NB4 (cell line): ENCODE measurements around the gene PDHA1.
A peak's percentile ranks its signal among the peaks of the same experiment; 100 is the strongest.

ENCODE experiments used
- DNase-seq: peaks from one replicate; pipeline ENCODE4 v3.0.0; 2010; ENCODE audit warnings: low read depth
- H3K4me3 ChIP-seq: one replicate; pipeline ENCODE4 v1.5.1; 2011; ENCODE audit warnings: mild to moderate bottlenecking, low read depth, low read length, moderate library complexity
- MYC ChIP-seq: IDR thresholded peaks from 2 replicates; pipeline ENCODE4 v1.6.1; 2011; ENCODE audit warnings: low read depth, low read length
- POLR2A ChIP-seq: IDR thresholded peaks from 2 replicates; pipeline ENCODE4 v1.6.1; 2011; ENCODE audit warnings: mild to moderate bottlenecking; ENCODE audit not compliant: insufficient read length; ENCODE audit errors: extremely low read depth
- TF ChIP-seq, protein P1 (sequence below): IDR thresholded peaks from 2 replicates; pipeline ENCODE4 v1.6.1; 2011; ENCODE audit warnings: low read depth, low read length
- TF ChIP-seq, protein P2 (sequence below): IDR thresholded peaks from one replicate; pipeline ENCODE4 v1.5.1; 2012; ENCODE audit warnings: low read depth, low read length

The PDHA1 gene

GRCh38 chrX:19343535-19344408 is at the start of gene PDHA1:
Gene PDHA1, plus strand, starts transcription at chrX:19343927. Its CDS starts 111 bp downstream, at chrX:19344038.
- TF ChIP-seq, protein P1, sequence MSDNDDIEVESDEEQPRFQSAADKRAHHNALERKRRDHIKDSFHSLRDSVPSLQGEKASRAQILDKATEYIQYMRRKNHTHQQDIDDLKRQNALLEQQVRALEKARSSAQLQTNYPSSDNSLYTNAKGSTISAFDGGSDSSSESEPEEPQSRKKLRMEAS = 0 out of 2 replicates have a peak, but pooled peaks have one; percentile 19
- peak; percentile 68 for TF ChIP-seq POLR2A
- TF ChIP-seq, protein P2, sequence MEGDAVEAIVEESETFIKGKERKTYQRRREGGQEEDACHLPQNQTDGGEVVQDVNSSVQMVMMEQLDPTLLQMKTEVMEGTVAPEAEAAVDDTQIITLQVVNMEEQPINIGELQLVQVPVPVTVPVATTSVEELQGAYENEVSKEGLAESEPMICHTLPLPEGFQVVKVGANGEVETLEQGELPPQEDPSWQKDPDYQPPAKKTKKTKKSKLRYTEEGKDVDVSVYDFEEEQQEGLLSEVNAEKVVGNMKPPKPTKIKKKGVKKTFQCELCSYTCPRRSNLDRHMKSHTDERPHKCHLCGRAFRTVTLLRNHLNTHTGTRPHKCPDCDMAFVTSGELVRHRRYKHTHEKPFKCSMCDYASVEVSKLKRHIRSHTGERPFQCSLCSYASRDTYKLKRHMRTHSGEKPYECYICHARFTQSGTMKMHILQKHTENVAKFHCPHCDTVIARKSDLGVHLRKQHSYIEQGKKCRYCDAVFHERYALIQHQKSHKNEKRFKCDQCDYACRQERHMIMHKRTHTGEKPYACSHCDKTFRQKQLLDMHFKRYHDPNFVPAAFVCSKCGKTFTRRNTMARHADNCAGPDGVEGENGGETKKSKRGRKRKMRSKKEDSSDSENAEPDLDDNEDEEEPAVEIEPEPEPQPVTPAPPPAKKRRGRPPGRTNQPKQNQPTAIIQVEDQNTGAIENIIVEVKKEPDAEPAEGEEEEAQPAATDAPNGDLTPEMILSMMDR = no peak
- TF ChIP-seq MYC = peak; percentile 51; the same call in 1 of the 2 replicates
- DNase-seq = peak; percentile 94
- H3K4me3 ChIP-seq = peak within 1 kb of the TSS; percentile 83

DNA sequence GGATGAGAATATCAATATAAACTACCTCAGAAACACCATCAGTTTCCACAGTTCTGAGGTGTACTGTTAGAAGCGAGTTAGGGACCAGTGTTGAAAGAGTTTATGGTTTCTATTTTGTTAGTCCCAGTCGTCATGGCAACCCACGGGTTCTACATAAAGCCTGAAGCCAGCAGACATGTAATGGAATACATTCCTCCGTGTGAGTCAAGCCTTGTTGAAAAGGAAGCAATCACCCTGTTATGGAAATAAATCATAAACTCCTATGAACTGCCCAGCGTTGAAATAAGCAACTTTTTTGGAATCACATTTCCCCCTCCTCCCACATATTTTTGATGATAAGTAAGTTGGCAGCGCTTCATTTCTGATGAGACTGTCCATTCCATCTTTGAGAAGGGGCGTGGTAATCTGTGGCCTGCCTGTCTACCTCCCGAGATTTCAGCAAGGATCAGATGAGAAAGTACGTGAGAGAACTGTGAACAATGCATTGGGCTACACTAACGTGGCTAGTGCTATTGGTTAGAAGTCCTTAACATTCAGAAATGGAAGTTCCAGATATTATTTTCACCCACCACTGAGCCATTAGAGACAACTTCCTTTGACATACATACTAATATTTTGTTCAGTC is 40.4 kb upstream of the PDHA1 start:
- no peak overlapping the region for H3K4me3 ChIP-seq
- DNase-seq = no peak
- TF ChIP-seq POLR2A = no peak
- TF ChIP-seq, protein P2 = no peak
- no peak for TF ChIP-seq MYC
- TF ChIP-seq, protein P1 = no peak

DNA sequence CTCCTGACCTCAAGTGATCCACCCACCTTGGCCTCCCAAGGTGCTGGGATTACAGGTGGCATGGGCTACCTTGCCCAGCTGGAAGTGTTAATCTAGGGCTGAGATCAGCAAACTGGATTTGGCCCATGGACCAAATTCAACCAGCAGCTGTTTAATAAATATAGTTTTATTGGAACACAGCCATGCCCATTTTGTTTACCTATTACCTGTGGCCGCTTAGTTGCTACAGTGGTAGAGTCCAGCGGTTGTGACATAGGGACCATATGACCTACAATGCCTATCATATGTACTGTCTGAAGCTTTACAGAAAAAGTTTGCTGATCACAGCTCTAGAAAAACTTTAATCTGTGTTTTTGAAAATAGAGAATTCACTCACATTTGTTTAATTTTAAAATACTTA is 17.2 kb upstream of the PDHA1 start:
- no peak for TF ChIP-seq POLR2A
- no peak for TF ChIP-seq MYC
- TF ChIP-seq, protein P2 = no peak
- TF ChIP-seq, protein P1 = no peak
- DNase-seq = no peak
- no peak overlapping the region for H3K4me3 ChIP-seq

DNA sequence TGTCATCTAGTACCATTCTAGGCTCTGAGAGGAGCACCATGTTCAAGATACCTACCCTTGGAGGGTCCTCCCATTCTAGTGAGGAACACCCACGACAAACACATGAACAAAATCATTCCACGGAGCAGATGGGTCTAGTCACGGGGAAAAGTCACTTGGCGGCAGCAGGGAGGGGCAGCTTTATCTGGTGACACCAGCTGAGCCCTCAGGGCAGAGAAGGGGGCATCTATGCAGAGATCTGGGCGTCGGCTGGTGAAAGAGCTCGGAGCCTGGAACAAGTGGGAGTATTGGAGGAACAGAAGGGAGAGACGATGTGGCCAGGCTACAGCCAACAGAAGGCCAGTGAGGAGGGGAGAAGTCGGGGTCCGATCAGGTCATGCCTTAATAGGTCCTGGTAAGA is 11.9 kb upstream of the PDHA1 start:
- no peak for DNase-seq
- TF ChIP-seq, protein P1 = no peak
- TF ChIP-seq, protein P2 = no peak
- TF ChIP-seq POLR2A (no peak), MYC (no peak)
- no peak overlapping the region for H3K4me3 ChIP-seq

DNA sequence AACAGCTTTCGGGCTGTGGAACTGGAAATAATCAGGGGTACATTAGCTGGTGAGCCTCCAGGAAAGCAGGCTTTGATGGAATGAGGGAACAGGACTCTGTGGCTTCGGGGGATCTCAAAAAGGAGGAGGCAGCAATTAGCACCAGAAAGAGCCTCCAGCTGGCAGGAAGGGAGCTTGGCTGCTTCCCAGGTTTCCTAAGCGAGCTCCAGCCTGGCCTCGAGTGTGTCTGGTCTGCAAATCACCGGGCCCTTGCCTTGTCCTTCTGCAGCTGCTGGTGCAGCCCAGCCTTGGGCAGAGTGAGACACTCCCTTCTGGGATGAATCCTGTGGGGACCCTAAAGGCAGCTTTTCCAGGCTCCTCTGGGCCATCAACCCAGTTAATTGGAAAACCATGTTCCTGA is 10.7 kb upstream of the PDHA1 start:
- TF ChIP-seq, protein P2 = no peak
- TF ChIP-seq POLR2A = no peak
- TF ChIP-seq, protein P1 = no peak
- TF ChIP-seq MYC = no peak
- no peak for DNase-seq
- no peak overlapping the region for H3K4me3 ChIP-seq
